ENCODE data around the gene REXO4. TPM values are rescaled to one million over a fixed set of nuclear protein-coding genes. Genes with fewer than 3 reads are reported as not detected.

REXO4 gene
- total and polyA plus RNA-seq, 10 of the 15 experiments (the other 5 are each of a cell fraction or from before 2014, with no cell fraction given): 2.7 to 43.9 (median 30.5) TPM

GRCh38 chr9:133356391-133357091, 61.3 kb downstream of the REXO4 start, which contains the start of the genes SURF1 and SURF2 (continued):
- TF ChIP-seq, protein P1, sequence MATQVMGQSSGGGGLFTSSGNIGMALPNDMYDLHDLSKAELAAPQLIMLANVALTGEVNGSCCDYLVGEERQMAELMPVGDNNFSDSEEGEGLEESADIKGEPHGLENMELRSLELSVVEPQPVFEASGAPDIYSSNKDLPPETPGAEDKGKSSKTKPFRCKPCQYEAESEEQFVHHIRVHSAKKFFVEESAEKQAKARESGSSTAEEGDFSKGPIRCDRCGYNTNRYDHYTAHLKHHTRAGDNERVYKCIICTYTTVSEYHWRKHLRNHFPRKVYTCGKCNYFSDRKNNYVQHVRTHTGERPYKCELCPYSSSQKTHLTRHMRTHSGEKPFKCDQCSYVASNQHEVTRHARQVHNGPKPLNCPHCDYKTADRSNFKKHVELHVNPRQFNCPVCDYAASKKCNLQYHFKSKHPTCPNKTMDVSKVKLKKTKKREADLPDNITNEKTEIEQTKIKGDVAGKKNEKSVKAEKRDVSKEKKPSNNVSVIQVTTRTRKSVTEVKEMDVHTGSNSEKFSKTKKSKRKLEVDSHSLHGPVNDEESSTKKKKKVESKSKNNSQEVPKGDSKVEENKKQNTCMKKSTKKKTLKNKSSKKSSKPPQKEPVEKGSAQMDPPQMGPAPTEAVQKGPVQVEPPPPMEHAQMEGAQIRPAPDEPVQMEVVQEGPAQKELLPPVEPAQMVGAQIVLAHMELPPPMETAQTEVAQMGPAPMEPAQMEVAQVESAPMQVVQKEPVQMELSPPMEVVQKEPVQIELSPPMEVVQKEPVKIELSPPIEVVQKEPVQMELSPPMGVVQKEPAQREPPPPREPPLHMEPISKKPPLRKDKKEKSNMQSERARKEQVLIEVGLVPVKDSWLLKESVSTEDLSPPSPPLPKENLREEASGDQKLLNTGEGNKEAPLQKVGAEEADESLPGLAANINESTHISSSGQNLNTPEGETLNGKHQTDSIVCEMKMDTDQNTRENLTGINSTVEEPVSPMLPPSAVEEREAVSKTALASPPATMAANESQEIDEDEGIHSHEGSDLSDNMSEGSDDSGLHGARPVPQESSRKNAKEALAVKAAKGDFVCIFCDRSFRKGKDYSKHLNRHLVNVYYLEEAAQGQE (IDR thresholded peaks at IDR 0.05; ENCODE audit: low read depth, low read length): no peak
- TF ChIP-seq ZBTB11 (CRISPR knock-in tag; IDR thresholded peaks at IDR 0.05) (no peak), SRF (IDR thresholded peaks at IDR 0.05; ENCODE audit: low read depth in 2 of 2, low read length in 2 of 2) (no peak), USF2 (IDR thresholded peaks at IDR 0.05; ENCODE audit: borderline replicate concordance, low read depth, low read length) (no peak), BCL3 (IDR thresholded peaks at IDR 0.05; ENCODE audit: borderline replicate concordance, insufficient read depth, low read depth, low read length, poor library complexity, severe bottlenecking) (no peak), BRCA1 (IDR thresholded peaks at IDR 0.05; ENCODE audit: low read depth, low read length) (no peak), IKZF2 (IDR thresholded peaks at IDR 0.05) (no peak), RAD51 (IDR thresholded peaks at IDR 0.05) (no peak), PML (IDR thresholded peaks at IDR 0.05; ENCODE audit: low read length) (no peak), POLR2AphosphoS2 (IDR thresholded peaks at IDR 0.05; ENCODE audit: low read depth, low read length) (peak; percentile 74; the same call in 1 of the 2 replicates), ATF7 (IDR thresholded peaks at IDR 0.05; ENCODE audit: low read depth) (no peak)
- TF ChIP-seq, protein P2, sequence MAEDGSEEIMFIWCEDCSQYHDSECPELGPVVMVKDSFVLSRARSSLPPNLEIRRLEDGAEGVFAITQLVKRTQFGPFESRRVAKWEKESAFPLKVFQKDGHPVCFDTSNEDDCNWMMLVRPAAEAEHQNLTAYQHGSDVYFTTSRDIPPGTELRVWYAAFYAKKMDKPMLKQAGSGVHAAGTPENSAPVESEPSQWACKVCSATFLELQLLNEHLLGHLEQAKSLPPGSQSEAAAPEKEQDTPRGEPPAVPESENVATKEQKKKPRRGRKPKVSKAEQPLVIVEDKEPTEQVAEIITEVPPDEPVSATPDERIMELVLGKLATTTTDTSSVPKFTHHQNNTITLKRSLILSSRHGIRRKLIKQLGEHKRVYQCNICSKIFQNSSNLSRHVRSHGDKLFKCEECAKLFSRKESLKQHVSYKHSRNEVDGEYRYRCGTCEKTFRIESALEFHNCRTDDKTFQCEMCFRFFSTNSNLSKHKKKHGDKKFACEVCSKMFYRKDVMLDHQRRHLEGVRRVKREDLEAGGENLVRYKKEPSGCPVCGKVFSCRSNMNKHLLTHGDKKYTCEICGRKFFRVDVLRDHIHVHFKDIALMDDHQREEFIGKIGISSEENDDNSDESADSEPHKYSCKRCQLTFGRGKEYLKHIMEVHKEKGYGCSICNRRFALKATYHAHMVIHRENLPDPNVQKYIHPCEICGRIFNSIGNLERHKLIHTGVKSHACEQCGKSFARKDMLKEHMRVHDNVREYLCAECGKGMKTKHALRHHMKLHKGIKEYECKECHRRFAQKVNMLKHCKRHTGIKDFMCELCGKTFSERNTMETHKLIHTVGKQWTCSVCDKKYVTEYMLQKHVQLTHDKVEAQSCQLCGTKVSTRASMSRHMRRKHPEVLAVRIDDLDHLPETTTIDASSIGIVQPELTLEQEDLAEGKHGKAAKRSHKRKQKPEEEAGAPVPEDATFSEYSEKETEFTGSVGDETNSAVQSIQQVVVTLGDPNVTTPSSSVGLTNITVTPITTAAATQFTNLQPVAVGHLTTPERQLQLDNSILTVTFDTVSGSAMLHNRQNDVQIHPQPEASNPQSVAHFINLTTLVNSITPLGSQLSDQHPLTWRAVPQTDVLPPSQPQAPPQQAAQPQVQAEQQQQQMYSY (CRISPR knock-in tag; IDR thresholded peaks at IDR 0.05): no peak
- TF ChIP-seq, protein P3, sequence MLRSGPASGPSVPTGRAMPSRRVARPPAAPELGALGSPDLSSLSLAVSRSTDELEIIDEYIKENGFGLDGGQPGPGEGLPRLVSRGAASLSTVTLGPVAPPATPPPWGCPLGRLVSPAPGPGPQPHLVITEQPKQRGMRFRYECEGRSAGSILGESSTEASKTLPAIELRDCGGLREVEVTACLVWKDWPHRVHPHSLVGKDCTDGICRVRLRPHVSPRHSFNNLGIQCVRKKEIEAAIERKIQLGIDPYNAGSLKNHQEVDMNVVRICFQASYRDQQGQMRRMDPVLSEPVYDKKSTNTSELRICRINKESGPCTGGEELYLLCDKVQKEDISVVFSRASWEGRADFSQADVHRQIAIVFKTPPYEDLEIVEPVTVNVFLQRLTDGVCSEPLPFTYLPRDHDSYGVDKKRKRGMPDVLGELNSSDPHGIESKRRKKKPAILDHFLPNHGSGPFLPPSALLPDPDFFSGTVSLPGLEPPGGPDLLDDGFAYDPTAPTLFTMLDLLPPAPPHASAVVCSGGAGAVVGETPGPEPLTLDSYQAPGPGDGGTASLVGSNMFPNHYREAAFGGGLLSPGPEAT (IDR thresholded peaks at IDR 0.05; ENCODE audit: low read depth): no peak

All from GM12878 (cell line).